ENCODE data around the gene OLA1.

Gene OLA1

DNA sequence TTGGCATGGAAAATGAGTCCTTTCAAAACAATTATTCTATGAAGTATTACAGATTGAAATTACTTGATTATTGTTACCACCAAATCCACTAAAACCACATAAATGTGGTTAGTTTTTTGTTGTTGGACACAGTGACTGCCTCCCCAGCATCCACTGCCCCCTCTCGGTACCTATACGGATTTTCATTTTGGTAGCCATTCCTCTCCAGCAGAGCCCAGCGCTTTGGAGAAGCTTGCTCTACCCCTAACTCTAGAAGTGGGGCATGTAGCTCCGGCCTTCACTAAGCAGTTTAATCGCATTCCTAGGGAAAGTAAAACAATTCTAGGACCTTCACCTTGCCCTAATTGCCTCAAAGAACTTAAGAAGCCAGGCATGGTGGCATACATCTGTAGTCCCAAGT is 24.2 kb downstream of the OLA1 start:
- no peak for DNase-seq

DNA sequence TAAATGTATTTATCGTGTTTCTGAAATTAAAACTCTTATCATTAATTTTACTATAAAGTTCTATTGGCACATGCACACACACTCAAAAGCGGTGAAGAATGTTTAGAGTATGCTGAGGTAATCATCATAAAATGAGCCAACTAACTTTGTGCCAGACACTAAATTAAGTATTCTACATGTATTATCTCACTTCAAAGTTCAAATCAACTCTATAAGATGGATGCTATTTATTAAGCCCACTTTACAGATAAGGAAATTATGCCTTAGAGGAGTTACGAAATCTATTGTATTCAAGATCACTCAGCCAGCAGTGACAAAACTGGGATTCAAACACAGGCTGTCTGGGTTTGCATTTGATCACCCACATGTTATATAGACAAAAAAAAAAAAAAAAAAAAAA is 24.9 kb downstream of the OLA1 start:
- DNase-seq = no peak

DNA sequence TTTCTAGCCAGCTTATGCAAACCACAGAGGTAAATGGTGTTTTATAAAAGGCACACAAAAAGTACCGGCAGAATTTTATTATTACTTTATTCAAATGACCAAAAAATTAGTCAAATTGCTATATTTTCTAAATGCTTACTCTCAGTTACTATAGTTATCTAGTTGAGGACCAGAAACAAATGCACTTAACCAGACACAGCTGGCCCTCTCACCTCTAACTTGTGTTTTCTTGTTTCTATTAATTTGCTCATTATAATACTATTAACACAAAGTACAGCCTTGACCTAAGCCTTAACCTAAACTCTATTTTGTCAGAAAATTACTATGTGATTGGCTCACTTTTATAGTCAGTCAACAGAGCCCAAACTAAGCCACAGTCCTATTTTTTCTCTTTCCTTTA is 26.2 kb downstream of the OLA1 start:
- DNase-seq = no peak

GRCh38 chr2:174219321-174219720 is 29.0 kb downstream of the OLA1 start:
- no peak for DNase-seq

DNA sequence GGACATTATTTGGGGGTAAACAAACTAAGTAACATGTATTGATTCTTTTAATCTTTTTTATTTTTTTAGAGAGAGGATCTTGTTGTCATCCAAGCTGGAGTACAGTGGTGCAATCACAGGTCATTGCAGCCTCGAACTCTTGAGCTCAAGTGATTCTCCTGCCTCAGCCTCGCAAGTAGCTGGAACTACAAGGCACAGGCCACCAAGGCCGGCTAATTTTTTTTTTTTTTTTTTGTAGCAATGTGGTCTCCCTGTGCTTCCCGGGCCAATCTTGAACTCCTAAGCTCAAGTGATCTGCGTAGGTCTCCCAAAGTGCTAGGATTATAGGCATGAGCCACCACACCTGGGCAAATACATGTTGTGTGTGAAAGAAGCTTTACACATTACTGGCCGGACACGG is 29.6 kb downstream of the OLA1 start:
- DNase-seq = no peak

- DNase-seq = no peak
Observed at GRCh38 chr2:174217869-174218268, 30.5 kb downstream of the OLA1 start.

- DNase-seq = no peak
Observed at GRCh38 chr2:174211954-174212353, 36.4 kb downstream of the OLA1 start.

DNA sequence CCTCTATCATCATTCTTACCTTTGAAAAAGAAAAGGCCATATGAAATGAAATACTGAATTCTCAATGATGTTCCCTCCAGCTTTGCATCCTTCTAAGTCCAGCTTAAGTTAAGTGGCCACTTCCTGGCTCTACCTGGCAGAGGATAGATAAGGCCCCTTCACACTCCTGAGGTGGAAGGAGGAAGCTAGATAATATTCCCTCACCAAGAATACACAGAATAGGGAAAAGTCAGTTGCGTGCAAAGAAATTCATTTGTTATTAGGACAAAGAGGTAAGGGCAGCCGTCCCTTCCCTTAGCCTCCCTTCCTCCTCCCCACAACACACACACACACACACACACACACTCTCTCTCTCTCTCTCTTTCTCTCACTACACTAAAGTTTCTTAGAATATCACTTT is 37.5 kb downstream of the OLA1 start:
- no peak for DNase-seq

DNA sequence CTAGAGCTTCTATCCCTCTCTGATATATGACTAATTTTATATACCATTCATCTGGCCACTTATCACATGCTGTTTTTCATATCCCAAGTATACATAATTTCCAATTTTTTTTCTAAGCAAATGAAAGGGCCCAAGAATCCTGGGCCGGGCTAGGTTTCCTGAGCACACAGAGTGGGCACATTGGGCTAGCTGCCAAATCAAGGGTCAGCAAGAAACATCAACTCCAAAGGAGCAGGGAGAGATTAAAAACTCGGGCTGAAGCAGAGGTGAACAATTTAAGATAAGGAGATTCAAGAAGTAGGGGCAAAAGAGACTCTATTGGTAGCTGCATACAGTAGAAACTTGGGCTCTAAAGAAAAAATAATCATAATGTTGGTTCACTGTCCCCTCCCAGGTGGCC is 39.0 kb downstream of the OLA1 start:
- DNase-seq = no peak

- DNase-seq = no peak
Observed at GRCh38 chr2:174208026-174208425, 40.3 kb downstream of the OLA1 start.

DNA sequence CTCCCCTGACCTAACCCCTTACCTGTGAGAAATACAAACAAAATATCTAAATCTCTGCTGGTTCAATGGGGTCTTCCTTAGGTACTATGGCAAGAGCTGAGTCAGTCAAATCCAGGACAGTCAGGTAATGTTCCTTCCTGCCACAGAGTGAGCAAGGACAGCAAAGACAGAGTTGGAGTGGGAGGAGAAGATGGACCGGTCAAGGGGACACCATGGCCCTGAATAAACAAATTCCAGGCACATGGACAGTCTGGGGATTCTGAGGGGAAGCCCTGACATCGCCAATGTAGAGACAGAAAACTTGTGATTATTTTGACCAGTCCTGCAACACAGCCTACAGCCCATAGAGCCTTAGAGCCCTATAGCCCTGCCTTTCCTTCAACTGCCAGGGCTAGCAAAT is 42.8 kb downstream of the OLA1 start:
- DNase-seq = no peak

DNA sequence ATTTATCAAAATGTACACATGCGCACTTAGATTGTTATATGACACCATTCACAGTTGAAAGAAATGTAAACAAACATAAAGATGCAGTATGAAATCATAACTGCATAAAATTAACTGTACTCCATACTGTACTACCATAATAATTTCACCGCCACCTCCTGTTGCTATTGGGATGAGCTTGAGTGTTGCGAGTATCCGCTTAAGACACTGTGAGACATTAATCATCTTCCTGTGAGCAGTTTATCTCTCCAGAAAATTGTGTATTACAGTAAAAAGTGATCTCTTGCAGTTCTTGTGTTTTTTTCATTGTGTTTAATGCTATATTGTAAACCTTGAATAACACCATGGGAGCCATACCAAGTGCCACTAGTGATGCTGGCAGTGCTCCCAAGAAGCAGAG is 46.1 kb downstream of the OLA1 start:
- DNase-seq = no peak

DNA sequence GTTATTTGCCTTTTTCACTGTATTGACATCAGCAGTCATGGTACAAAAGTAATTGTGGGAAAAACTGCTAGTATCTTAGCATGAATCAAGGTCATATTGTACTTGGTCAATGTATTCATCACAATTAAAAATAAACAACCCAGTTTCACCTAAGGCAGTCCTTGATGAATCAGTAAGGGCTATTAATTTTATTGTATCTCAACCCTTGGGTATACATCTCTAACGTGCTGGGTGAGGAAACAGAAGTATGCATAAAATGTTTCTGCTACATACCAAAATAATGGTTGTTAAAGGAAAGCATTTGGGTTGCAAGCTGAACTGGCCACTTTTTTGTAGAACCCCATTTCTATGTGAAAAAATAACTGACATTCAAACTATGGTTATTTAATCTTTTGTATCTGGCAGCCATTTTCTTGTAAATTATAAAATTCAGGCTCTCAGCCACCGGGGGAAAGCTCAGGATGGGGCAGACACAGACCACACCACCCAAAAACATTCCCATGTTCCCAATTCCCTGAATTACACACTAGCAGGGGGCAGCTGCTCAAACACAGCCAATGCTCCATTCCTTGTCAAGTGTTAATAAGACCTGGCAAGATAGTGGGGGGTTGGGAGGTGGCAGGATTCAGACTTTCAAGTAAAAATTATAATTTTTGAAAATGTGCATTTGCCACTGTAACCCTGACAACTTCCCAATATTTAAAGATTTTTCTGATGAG is 49.3 kb downstream of the OLA1 start:
- no peak for DNase-seq

DNA sequence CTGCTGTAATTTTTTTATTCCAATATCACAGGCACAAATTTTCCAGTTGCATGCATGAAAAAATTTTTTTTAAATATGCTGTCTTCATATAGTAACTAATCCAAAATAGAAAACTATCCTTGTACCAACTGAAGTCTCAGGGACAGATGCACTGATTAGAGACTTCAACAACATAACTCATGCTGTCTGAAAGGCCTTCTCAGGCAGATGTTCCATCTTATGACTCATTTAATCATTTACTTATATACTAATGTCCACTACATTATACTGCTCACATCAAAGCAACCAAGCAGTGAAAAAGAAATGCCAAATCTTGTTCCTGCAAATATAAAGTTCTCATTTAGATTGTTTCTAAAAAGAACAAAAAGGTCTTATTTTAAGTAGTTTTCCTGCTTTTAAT is 53.1 kb downstream of the OLA1 start:
- DNase-seq = no peak

DNA sequence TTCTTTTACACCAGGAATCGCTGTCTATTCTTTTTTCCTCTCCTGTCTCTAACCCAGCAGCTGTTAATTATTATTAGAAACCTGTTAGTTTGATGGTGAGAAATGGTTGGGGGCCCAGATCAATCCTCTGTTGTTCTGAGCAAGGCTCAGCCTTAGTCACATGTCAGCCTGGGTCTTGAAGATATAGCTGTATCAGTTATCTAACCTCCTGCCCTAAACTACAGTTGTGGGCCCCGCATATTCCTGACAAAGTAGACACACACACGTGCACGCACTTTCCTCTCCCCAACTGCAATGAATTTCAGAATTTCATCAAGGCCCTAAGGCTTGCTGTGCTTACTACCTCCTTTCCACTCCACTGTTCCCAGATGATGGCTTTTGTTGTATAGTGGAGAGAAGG is 54.6 kb downstream of the OLA1 start:
- DNase-seq = no peak

GRCh38 chr2:174192664-174193063 is 55.7 kb downstream of the OLA1 start:
- no peak for DNase-seq

GRCh38 chr2:174191342-174192074 is 56.8 kb downstream of the OLA1 start:
- DNase-seq = no peak

DNA sequence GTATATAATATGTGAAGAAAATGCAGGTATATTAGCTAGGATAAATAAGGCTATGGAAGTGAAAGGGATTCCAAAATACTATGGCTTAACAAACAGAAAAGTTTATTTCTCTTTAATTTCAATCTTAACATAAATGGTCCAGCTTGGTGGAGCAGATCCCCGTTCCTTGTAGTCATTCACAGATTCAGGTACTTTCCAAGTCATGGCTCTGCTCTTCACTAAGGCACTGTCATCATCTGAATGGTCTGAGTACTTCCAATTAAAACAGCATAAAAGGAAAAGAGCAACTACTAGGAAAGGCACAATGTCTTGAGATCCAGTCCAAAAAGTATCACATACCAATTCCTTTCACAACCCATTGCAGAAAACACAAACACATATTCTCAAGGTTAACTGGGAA is 63.4 kb downstream of the OLA1 start:
- DNase-seq = no peak

DNA sequence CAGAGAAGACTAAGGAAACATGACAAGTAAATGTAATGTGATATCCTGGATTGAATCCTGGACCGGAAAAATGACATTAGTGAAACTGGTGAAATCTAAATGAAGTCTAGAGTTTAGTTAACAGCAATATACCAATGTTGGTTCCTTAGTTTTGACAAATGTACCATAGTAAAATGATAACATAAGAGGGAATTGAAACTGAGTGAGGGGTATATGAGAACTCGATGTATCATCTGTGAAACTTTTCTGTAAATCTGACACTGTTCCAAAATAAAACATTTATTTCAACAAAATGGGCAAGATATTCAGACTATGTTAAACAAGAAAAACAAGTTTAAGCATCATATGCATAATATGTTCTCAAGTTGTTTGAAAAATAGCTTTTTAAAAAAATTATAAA is 63.8 kb downstream of the OLA1 start:
- DNase-seq = no peak

DNA sequence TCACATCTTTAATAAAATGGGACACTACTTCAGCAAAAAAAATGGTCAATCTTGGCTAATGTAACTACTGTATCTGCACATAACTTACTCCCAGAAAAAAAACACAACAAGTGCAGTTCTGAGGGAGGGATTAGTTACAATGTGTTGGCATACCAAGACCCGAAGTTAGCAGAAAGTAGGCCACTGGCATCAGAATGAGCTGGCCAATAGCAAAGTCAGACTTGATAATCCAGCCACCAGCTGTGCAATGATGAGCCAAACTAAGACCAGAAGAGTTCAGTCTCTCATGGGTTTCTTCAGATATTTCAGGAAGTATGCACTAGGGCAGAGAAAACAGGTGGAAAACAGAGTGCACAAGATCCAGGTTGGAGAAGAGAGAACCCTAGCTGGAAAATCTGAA is 65.3 kb downstream of the OLA1 start:
- DNase-seq = no peak

DNA sequence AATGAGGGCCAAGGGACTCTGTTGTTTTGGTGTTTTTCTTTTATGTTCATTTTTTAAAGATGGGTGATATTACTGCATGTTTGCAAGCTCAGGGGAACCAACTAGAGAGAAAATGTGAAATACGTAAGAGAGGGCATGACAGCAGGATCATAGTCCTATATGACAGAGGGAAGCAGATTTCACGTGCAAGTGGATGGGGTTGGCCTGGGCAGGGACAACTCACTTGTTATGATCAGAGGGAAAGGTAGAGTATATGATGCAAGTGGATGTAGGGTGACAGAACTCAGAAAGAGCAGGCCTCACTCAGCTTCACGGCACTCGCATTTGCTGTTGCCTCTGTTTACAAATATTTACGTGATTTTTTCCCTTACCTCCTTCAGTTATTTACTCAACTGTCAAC is 67.0 kb downstream of the OLA1 start:
- DNase-seq = no peak

DNA sequence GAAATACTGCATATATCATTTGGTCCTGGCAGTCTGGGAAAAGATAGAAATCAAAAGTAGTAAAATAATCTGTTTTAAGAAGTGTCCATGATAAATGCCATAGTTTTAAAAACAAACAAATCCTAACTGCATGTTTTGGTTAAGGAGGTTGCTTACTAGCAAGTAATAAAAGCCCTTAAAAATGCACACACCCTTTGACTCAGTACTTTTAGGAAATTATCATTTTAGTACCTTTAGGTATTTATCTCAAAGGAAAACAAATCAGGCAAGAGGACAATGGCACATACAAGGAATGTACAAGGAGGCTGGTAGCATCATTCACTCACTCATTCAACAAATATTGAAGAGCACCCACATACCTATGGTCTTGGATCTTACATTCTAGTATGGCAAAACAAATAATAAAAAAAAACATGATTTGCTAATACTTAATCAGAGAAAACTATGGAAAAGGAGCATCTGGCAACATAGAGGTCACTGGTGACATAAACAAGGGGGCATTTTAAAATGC is 67.6 kb downstream of the OLA1 start:
- DNase-seq = no peak

DNA sequence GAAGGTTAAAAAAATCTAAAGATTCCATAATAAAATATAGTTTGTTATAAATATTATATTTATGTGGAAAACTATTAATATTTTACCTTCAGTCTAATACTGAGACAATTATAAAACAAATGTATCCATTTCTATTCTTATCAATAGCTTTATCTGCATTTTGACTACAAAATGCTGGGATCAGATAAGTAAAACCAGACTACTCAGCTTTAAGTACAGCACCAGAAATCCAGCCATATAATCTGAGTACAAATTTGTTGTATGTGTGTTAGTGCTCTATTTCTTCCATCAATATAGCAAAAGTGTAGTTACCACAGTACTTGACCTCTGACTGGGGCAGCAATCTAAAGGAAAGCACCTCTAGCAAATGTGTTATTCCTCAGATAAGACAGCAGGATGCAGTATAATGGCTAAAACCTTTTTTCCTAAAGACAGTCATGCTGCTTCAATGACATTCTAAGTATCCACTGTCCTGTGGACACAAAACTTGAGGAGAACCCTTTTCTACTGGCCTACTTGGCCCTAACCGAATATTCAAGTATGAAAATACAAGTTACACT is 68.1 kb downstream of the OLA1 start:
- DNase-seq = no peak

- no peak for DNase-seq
Observed at GRCh38 chr2:174177316-174177890, 70.9 kb downstream of the OLA1 start.

Data from CD4-positive, alpha-beta T cell treated with Interleukin-15 for 1 hour (primary cell).